Ovary (tissue), 3 donors: ENCODE data around the gene ATP5PO.

ENCODE experiments used
- EP300 ChIP-seq: sonication (generic); formaldehyde crosslinking; IDR thresholded peaks from one replicate; pipeline ENCODE4 v1.6.1; 2017; ENCODE audit warnings: antibody characterized with exemption
- TF ChIP-seq, protein P1 (sequence below), 3 donors: fragments of 450-650 bp in 2 of 3; fragments of 200-600 bp in 1 of 3; IDR thresholded peaks; one replicate each; pipeline versions ENCODE4 v1.5.1 to v1.8.0; 2016 to 2022; ENCODE audit warnings: antibody characterized with exemption in 3 of 3, mild to moderate bottlenecking in 1 of 3
- donor health status: DM: no; HTN: no; CAD: no.

- TF ChIP-seq, protein P1, sequence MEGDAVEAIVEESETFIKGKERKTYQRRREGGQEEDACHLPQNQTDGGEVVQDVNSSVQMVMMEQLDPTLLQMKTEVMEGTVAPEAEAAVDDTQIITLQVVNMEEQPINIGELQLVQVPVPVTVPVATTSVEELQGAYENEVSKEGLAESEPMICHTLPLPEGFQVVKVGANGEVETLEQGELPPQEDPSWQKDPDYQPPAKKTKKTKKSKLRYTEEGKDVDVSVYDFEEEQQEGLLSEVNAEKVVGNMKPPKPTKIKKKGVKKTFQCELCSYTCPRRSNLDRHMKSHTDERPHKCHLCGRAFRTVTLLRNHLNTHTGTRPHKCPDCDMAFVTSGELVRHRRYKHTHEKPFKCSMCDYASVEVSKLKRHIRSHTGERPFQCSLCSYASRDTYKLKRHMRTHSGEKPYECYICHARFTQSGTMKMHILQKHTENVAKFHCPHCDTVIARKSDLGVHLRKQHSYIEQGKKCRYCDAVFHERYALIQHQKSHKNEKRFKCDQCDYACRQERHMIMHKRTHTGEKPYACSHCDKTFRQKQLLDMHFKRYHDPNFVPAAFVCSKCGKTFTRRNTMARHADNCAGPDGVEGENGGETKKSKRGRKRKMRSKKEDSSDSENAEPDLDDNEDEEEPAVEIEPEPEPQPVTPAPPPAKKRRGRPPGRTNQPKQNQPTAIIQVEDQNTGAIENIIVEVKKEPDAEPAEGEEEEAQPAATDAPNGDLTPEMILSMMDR (IDR thresholded peaks at IDR 0.05), result no peak
- TF ChIP-seq EP300, result no peak
Observed at GRCh38 chr21:33858667-33859372, 56.8 kb downstream of the ATP5PO start.
